DLD1 (cell line): ENCODE results near the gene NTF4.

Experiments used
- in situ Hi-C: cut with HindIII; loops from 2 replicates; pipeline ENCODE4 v1.10.0; 2017; ENCODE audit warnings: low sequenced_read_pairs

NTF4 gene

GRCh38 chr19:49064768-49065611 is at the start of gene NTF4:
Gene NTF4 (minus strand): TSS chr19:49064818. CDS start chr19:49061997, 2,821 bp downstream.
- in situ Hi-C loops, result no loop called here

GRCh38 chr19:49113762-49114629 is 49.4 kb upstream of the NTF4 start, which contains the start of gene LIN7B:
Gene LIN7B (plus strand): TSS chr19:49114370. CDS start chr19:49114405, 35 bp downstream.
- in situ Hi-C loops, result no loop called here

- in situ Hi-C loops, result no loop called here
Measured at GRCh38 chr19:49111218-49111998, 46.8 kb upstream of the NTF4 start.

GRCh38 chr19:49110567-49110966 is 45.9 kb upstream of the NTF4 start:
- in situ Hi-C loops, result no loop called here

GRCh38 chr19:49109569-49110233 is 45.1 kb upstream of the NTF4 start:
- in situ Hi-C loops, result no loop called here

GRCh38 chr19:49109051-49109450 is 44.4 kb upstream of the NTF4 start:
- in situ Hi-C loops, result no loop called here

GRCh38 chr19:49107625-49108459 is 43.2 kb upstream of the NTF4 start:
- in situ Hi-C loops, result no loop called here

- in situ Hi-C loops, result no loop called here
Measured at GRCh38 chr19:49106648-49107135, 42.1 kb upstream of the NTF4 start.

- in situ Hi-C loops, result no loop called here
Measured at GRCh38 chr19:49104229-49104864, 39.7 kb upstream of the NTF4 start.

GRCh38 chr19:49103331-49104085 is 38.9 kb upstream of the NTF4 start:
- in situ Hi-C loops, result no loop called here

- in situ Hi-C loops, result no loop called here
Measured at GRCh38 chr19:49102303-49102702, 37.7 kb upstream of the NTF4 start.

- in situ Hi-C loops, result no loop called here
Measured at GRCh38 chr19:49101160-49101559, 36.5 kb upstream of the NTF4 start.

- in situ Hi-C loops, result no loop called here
Measured at GRCh38 chr19:49098795-49099194, 34.2 kb upstream of the NTF4 start.

- in situ Hi-C loops, result no loop called here
Measured at GRCh38 chr19:49097453-49098288, 33.1 kb upstream of the NTF4 start.

- in situ Hi-C loops, result no loop called here
Measured at GRCh38 chr19:49094505-49095482, 30.2 kb upstream of the NTF4 start.

- in situ Hi-C loops, result no loop called here
Measured at GRCh38 chr19:49092686-49093085, 28.1 kb upstream of the NTF4 start.
